ENCODE data around the gene SLC15A2.
"Not testable (repeated sequence)": the region's sequence is repeated elsewhere in the genome, so short reads cannot be mapped to it uniquely, and the experiment has no call there.

SLC15A2 gene

DNA sequence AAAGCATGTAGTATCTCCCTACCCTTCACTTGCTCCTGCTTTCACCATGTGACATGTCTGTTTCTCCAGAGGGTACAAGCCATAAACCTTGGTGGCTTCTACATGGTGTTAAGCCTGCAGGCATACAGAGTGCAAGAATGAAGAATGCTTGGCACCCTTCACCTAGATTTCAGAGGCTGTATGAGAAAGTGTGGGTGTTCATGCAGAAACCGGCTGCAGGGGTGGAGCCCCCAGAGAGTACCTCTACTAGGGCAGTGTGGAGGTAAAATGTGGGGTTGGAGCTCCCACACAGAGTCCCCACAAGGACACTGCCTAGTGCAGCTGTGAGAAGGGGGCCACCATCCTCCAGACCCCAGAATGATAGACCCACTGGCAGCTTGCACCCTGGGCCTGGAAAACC, 32.2 kb downstream of the SLC15A2 start:
- DNase-seq: no peak

DNA sequence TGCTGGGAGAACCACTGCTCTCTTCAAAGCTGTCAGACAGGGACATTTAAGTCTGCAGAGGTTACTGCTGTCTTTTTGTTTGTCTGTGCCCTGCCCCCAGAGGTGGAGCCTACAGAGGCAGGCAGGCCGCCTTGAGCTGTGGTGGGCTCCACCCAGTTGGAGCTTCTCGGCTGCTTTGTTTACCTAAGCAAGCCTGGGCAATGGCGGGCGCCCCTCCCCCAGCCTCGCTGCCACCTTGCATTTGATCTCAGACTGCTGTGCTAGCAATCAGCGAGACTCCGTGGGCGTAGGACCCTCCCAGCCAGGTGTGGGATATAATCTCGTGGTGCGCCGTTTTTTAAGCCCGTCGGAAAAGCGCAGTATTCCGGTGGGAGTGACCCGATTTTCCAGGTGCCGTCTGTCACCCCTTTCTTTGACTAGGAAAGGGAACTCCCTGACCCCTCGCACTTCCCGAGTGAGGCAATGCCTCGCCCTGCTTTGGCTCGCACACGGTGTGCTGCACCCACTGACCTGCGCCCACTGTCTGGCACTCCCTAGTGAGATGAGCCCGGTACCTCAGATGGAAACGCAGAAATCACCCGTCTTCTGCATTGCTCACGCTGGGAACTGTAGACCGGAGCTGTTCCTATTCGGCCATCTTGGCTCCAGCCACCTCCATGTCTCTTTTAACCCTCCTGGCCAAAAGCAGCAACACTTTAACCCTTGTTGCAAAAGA, 44.1 kb downstream of the SLC15A2 start:
- DNase-seq: not testable (repeated sequence)

DNA sequence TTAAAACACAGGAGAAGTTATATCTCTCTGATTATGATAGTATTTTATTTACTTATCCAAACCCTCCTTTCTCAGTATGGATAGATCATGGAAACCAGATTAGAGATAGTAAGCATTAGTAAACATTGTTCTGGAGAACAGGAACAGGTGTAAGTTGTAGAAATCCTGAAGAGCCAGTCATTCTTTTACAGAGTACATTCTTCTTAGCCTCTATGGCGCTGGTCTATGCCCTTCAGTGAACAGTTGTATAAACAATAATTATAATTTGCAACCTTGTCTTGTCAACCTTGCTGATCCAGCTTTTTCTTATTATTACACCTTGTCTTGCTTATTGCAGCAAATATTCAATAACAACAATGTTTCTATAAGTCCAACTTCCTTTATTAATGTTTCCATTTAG, 47.4 kb downstream of the SLC15A2 start:
- DNase-seq: no peak

DNA sequence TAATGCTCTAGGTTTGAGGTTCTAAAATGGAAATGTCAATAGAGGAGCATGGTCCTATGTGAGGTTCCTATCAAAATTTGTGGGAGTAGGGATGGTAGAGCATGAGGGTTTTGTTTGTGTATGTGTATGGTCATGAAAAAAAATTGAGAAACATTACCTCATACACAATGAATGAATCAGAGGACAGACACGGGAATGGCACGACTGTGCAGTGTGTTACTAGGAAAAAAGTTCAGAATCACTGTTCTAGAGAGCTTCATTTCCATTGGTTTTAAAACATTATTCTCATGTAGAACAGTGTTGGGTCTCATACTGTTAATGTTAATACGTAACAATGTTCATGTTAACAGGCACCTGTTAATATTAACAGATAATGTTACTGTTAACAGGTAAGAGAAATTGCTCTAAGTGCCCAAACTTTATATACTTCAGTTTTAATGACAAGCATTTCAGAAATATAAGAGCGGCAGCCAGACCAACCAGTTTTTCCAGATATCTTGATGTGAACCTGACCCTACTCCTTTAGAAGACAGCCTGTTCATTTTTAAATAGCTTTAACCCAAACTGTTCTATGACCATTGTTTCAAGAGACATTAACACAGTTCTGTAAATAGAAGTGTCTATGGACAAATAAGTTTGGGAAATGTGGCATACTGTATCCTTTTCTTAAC, 48.0 kb downstream of the SLC15A2 start:
- no peak for DNase-seq

DNA sequence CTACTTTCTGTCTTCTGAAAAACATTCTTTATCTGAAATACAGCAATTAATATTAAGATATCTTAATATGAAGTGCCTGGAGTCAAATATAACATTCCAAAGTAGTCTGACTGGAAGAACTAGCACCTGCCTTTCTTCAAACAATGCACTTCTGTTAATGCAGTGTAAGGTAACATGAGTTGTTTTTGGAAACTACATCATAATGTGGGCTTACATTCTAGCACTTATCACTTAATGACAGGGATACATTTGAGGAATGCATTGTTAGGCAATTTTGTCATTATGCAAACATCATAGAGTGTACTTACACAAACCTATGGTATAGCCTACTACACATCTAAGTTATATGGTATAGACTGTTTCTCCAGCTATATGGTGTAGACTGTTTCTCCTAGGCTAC, 49.2 kb downstream of the SLC15A2 start:
- no peak for DNase-seq

DNA sequence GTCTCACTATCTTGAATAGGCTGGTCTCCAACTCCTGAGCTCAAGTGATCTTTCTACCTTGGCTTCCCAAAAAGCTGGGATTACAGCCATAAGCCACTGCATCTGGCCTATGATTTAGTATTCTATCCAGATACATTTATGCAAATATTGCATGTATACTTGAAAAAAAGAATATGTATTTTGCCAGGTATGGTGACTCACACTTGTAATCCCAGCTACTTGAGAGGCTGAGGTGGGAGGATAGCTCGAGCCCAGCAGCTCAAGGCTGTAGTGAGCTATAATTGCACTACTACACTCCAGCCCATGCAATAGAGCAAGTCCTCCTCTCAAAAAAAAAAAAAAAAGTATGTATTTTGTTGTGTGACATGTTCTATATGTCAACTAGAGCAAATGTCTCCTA, 54.4 kb downstream of the SLC15A2 start:
- DNase-seq: no peak

DNA sequence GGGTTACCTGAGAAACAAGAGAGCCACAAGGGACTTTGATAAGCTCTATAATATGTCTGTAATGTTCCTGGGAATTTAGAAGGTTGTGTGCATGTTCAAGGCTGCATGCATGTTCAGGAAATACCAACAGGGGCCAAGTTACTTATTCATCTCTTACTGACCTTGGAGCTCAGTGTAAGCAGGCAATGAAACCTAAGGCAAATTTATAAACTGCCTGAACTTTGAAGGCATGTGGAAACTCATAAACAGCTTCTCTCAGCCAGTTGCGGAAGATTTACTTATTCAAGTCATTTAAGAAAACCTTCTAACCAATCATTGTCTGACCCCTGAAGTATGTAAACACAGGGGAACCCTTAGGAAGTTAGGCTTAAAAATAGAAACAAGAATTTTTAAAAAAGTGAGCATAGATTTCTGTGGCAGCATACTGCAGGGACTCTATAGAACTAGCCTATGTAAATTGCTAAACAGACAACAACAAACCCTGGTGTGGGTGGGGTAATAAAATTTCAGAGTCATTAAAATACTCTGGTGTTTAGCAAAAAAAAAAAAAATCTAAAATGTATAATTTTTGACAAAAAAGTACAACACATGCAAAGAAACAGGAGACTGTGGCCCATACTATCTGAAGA, 57.2 kb downstream of the SLC15A2 start:
- no peak for DNase-seq

DNA sequence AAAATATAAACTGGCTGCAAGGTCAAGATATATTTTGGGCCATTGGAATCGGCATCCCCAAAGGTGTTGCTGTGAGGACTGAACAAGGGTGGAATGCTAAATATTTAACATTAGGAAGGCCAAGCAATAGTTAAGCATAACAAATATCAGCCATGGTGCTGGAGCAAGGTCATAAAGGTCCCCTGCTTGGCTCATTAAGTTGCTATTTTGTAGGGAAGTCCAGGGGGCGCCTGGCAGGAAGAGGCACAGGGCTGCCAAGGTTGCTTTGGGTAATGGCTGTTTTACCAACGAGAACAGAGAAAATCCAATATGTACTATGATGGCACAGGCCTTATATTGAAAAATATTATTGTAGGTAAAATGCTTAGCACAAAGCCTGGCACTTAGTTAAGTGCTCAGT, 62.2 kb downstream of the SLC15A2 start:
- no peak for DNase-seq

DNA sequence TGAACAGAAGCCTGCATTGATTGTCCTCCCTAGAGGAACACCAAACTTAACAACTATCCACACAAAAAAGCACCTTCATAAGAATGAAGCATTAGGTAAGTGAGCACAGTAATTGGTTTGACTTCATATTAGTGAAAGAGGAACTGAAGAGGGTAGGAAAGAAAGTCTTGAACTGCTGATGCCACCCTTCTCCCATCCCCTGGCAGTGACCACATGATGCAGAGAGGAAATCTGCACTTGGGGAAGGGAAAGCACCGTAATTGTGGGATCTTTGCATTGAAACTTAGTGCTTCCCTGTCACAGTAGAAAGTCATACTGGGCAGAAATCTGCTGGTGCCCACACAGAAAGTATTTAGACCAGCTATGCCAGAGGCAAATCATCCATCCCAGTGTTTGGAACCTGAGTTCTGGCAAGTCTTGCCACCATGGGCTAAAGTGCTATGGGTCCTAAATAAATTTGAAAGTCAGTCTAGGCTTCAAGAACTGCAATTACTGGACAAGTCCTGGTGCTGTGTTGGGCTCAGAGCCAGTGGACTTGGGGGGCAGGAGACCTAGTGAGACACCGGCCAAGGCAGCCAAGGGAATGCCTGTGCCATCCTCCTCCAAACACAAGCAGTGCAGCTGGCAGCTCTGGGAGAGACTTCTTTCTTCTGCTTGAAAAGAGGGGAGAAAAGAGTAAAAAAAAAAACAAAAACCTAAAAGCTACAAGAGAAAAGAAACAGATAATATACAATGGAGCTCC, 63.6 kb downstream of the SLC15A2 start:
- no peak for DNase-seq

DNA sequence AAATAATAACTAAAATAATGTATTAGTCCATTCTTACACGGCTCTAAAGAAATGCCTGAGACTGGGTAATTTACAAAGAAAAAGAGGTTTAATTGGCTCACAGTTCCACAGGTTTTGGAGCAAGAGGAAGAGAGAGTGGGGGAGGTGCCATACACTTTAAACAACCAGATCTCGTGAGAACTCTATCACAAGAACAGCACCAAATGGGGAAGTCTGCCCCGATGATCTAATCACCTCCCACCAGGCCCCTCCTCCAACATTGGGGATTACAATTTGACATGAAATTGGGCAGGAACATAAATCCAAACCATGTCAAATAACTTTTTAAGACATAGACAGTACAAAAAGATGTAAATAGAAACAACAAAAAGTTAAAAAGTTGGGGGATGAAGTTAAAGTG, 64.6 kb downstream of the SLC15A2 start:
- no peak for DNase-seq

DNA sequence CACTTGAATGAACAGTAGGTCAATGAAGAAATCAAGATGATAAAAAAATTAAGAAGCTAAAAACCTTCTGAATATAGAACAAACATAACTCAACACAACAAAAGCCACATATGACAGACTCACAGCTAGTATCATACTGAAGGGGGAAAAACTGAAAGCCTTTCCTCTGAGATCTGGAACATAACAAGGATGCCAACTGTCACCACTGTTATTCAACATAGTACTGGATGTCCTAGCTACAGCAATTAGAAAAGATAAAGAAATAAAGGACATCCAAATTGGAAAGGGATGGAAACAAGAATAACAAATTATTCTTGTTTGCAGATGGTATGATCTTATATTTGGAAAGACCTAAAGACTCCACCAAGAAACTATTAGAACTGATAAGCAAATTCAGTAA, 67.1 kb downstream of the SLC15A2 start:
- DNase-seq: no peak

DNA sequence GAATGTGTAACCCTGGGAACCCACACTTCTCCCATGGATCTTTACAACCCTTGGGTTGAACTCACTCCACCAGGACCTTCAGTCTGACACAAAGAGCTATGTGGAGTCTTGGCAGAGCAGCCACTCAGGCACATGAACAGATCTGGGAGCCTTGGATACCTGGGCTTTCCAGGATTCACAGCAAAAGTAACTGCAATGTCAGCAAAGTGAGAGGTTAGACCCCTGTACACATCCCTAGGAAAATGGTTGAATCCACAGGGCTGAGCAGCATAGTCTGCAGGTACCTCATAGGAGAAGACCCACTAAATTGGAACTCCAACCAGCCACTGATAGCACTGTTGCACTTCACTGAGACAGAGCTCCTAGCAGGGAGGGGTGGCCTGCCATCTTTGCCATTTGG, 68.2 kb downstream of the SLC15A2 start:
- DNase-seq: no peak

DNA sequence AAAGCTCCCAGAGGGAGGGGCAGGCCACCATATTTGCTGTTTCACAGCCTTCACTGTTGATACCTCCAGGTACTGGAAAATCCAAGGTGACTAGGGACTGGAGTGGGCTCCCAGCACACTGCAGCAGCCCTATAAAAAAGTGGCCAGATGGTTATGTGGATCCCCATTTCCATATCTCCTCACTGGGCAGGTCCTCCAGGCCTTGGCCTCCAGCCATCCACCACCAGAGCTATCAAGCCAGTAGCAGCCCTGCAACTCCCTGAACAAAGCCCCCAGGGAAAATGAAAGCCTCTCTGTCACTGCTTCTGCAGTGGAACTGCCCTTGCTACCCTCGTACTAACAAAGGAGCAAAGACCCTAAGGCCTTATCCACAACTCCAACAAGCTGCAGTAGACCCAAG, 69.4 kb downstream of the SLC15A2 start:
- no peak for DNase-seq

DNA sequence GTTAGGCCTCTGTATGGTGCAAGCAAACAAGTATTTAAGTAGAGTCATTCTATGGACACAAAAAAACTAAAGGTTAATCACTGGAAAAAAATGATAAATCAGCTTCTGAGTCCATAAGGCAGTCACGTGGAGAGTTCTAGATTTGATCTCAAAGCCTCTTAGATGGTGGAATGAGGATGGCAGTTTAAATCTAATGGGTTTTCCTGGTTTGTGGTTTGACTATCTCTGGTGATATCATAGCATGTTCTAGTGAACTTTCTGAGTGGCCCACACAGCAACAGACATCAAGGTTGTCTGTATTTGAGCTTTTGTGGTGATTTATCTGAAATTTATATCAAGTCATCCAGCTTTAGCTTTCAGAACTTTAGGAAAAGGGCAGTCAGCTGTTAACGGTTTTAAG, 75.4 kb downstream of the SLC15A2 start:
- DNase-seq: no peak

DNA sequence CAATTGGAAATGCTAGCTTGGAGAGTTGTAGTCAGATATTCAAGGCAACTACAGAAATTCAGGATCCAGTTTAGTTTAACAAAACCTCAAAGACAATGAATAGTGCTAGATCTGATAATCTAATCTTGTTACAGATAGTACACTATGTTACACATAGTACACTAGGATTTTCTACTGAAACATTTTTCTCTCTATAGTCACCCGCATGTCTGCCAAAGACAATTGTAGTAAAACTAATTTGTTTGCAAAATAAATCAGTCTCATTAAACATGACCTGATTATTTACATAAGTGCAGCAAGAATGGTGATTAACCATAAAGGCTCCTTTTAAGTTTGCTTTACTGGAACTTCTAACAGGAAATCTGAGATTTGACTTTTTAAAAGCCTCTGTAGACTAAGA, 75.8 kb downstream of the SLC15A2 start:
- DNase-seq: no peak

DNA sequence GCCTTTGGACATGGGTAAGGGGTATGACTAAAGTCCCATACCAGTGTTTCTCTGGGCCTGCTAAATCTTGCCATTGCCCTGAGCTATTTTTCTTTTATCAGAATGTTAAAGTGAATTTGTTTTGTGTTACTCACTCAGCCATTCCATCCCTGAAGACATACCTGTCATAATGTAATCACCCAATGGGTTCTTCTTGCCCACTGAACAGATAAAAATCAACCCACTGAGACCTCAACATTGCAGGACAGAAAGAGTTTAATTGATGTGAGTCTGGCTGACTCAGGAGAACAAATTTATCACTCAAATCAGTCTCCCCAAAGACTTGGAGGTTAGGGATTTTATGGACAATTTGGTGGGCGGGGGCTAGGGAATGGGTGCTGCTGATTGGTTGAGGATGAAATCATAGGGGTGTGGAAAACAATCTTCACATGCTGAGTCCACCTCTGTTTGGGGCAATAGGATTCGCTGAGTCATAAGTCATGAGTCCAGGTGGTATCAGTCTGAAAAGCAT, 80.5 kb downstream of the SLC15A2 start:
- DNase-seq: no peak

DNA sequence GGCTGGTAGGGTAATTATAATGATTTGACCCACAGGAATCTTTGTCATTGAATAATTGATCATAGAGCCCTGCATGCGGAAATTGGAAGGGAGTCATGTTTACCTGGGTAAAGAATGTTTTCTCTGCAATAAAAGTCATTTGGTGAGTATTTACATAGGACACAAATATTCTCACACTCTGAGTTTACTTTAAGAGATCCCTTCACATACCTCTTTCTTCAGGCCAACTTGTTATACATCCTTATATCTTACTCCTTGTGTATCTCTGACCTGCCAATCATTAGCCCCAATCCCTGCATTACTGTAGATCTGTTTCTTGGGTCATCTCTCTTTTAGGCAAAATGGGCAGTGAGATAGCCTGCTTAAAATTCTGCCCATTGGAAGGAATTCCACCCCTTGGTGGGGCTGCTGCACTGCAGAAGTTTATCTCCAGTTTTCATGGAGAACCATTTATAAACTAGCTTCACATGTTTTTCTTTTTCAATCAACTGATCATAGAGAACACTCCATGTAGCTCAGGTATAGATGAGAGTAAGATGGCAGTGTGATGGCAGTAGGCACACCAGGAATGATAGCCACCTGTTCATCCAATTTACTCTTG, 81.6 kb downstream of the SLC15A2 start:
- no peak for DNase-seq

DNA sequence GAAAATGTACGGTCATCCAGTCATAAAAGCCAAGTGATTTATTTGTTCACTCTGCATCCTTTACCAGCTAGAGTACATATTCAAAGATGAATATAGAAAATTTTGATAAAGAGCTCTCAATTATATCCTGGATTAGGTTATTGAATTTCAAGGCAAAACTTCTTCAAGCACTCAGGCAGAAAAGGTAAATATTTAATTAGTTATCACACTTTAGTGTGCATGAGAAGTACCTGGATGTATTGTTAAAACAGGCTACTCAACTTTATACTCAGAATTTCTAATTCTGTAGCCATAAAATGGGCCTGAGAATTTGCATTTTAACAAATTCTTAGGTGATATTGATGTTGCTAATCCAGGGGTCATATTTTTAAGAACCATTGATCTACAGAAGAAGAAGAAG, 82.5 kb downstream of the SLC15A2 start:
- DNase-seq: no peak

DNA sequence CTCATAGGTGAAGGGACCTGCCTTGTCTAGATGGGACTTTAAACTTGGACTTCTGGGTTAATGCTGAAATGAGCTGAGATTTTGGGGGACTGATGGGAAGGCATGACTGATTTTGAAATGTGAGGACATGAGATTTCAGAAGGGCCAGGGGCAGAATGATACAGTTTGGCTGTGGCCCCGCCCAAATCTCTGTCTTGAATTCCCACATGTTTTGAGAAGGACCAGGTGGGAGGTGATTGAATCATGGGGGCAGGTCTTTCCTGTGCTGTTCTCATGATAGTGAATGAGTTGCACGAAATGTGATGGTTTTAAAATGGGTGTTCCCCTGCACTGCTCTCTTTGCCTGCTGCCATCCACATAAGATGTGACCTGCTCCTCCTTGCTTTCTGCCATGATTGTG, 85.0 kb downstream of the SLC15A2 start:
- no peak for DNase-seq

DNA sequence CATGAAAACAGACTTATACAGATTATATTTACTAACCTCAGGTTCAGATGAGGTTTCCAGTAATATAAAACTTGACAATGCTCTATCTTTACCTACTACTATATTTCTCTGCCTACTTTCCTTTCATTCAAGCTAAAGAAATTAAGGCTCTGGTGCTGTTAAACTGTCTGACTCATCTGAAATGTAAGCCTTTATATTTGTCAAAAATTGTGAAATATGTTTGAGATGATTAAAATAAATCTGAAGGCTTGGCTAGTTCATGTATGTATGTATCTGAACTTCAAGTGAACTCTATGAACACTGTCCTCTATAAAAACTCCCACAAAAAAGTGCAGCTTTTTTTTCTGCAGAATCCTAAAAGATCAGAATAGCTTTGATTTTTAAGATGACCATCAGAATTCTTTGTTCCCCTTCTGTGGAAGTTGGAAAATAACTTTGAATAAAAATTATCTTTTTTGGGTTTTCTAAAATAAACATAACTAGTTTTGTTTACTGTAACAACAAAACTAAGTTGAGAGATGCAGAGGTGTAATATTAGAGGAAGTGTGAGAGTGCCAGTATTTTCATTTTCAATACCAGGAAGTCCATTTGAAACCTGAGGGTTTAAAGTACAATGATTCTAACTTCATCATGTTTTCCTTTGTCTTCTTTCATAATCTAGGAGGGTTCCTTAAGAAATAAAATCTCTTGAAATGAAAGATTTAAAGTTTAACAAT, 85.7 kb downstream of the SLC15A2 start:
- no peak for DNase-seq

DNA sequence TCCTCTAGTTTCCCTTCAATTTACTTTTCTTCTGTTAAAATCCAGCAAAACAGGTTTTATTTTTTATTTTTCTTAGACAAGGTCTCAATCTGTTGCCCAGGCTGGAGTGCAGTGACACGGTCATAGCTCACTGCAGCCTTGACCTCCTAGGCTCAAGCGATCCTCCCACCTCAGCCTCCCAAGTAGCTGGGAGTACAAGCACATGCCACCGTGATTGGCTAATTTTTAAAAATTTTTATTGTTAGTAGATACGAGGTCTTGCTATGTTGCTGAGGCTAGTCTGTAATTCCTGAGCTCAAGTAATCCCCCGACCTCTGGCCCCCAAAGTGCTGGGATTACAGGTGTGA, 86.2 kb downstream of the SLC15A2 start:
- DNase-seq: no peak

DNA sequence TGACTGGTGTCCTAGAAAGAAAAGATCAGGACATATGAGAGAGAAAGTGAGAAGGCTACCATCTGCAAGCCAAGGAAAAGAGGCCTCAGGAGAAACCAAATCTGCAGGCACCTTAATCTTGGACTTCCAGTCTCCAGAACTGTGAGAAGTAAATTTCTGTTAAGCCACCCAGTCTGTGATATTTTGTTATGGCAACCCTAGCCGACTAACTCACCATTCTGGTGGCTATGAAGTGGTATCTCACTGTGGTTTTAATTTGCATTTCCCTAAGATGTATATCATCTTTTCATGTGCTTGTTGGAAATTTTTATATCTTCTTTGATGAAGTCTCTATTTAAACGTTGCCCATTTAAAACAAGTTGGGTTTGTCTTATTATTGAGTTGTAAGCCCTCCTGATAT, 87.3 kb downstream of the SLC15A2 start:
- DNase-seq: no peak

DNA sequence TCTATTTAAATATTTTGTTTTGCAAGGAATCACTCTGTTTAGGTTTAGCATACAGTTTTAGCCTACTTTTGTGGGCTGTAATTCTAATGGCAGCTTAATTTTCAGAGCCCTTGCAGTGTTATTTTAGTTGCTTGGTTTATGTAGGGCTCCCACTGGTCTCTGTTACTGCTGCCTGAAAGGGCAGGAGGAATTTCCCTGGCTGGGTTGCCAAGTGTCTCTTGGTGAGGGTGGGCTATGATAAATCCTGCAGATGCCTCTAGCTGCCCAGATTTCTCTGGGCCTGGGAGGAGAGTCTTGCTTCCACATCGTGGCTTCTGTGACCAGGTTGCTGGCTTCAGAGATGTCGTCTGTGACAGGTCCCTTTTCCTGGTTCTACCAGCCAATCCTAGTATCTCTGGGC, 91.6 kb downstream of the SLC15A2 start:
- DNase-seq: no peak

All from NCI-H1417 treated with DMSO at 0.1 percent for 48 hours (cell line).